BJ (cell line): Measurements from ENCODE around the gene RHOF. TPM values are rescaled to one million over a fixed set of nuclear protein-coding genes. Genes with fewer than 3 reads are reported as not detected.
"Not testable (repeated sequence)": the region's sequence is repeated elsewhere in the genome, so short reads cannot be mapped to it uniquely, and the experiment has no call there.

Experiments used
- CTCF ChIA-PET: fragments of 350-600 bp; formaldehyde crosslinking; extraction: SDS; loops from one replicate; lab custom pipeline; 2021; ENCODE audit warnings: antibody characterized with exemption, inconsistent platforms; lab: Yijun Ruan, JAX
- POLR2A ChIA-PET: fragments of 300-600 bp; sonication (Branson Sonifier 250); formaldehyde crosslinking; extraction: SDS; loops from one replicate; lab custom pipeline; 2021; ENCODE audit warnings: antibody characterized with exemption; lab: Charles Lee
- DNase-seq: peaks from one replicate; pipeline ENCODE4 v3.0.0-alpha.2; 2011; ENCODE audit warnings: low read depth
- H3K27me3 ChIP-seq: 2 replicates; pipeline ENCODE4 v1.6.0; 2011; ENCODE audit warnings: low read length; ENCODE audit not compliant: control insufficient read depth, insufficient read depth
- H3K36me3 ChIP-seq: 2 replicates; pipeline ENCODE4 v1.5.1; 2011; ENCODE audit warnings: low read length; ENCODE audit not compliant: control insufficient read depth, insufficient read depth
- H3K4me3 ChIP-seq: 2 replicates; pipeline ENCODE4 v1.5.1; 2011; ENCODE audit warnings: low read depth, mild to moderate bottlenecking, control low read depth, low read length
- polyA plus RNA-seq: library from polyadenylated mRNA; depleted of rRNA; stranded (reverse); fragments of >200 nt; gene quantifications from 2 replicates; pipeline ENCODE4 v1.2.3, GENCODE V29; 2011
- TF ChIP-seq, protein P1 (sequence below): IDR thresholded peaks from 2 replicates; pipeline ENCODE4 v1.5.1; 2011; ENCODE audit warnings: low read depth, mild to moderate bottlenecking, control low read depth, inconsistent platforms, low read length, moderate library complexity; ENCODE audit not compliant: insufficient read depth

Gene RHOF
- polyA plus RNA-seq, 1 experiment, result 3.0 TPM

DNA sequence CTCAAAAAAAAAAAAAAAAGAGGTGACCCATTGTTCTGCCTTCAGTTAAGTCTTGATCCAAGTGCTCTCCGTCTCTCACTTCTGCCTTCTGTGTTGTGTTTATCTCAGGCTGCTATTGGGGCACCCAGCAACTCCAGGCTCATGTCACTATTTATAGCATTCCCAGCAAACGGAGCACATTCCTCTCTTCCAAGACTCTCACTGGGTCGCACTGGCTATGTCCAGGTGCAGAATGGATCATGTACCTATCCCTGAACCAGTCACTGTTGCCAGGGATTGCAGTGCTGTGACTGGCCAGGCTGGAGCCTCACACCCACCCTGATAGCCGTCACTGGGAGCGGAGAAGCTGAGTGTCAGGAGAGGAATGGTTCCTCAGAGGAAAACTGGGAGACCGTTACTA, 31.2 kb downstream of the RHOF start:
- Histone ChIP-seq H3K36me3 (peaks cover 1% of the 10 kb centered on the region; the same call in 1 of the 2 replicates), H3K4me3 (no peak overlapping the region), H3K27me3 (no peaks in the 10 kb centered on the region)
- DNase-seq, result no peak
- ChIA-PET POLR2A (interaction anchor here (0.5 kb wide), 1 partner anchor 1561 kb away, joined by 3 read pairs; the partner anchor contains the start of gene RPLP0), CTCF (interaction anchor here (1.3 to 1.8 kb wide), 2 partner anchors 9 to 32 kb away, joined by 4 to 6 read pairs; no protein-coding TSS in a partner anchor)
- TF ChIP-seq, protein P1, sequence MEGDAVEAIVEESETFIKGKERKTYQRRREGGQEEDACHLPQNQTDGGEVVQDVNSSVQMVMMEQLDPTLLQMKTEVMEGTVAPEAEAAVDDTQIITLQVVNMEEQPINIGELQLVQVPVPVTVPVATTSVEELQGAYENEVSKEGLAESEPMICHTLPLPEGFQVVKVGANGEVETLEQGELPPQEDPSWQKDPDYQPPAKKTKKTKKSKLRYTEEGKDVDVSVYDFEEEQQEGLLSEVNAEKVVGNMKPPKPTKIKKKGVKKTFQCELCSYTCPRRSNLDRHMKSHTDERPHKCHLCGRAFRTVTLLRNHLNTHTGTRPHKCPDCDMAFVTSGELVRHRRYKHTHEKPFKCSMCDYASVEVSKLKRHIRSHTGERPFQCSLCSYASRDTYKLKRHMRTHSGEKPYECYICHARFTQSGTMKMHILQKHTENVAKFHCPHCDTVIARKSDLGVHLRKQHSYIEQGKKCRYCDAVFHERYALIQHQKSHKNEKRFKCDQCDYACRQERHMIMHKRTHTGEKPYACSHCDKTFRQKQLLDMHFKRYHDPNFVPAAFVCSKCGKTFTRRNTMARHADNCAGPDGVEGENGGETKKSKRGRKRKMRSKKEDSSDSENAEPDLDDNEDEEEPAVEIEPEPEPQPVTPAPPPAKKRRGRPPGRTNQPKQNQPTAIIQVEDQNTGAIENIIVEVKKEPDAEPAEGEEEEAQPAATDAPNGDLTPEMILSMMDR, result no peak

DNA sequence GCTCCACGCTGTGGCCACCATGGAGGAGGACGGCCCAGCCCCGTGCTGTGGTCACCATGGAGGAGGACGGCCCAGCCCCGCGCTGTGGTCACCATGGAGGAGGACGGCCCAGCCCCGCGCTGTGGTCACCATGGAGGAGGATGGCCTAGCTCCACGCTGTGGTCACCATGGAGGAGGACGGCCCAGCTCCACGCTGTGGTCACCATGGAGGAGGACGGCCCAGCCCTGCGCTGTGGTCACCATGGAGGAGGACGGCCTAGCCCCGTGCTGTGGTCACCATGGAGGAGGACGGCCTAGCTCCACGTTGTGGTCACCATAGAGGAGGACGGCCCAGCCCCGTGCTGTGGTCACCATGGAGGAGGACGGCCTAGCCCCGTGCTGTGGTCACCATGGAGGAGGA, 35.0 kb downstream of the RHOF start:
- H3K4me3 ChIP-seq, H3K27me3 ChIP-seq, POLR2A ChIA-PET, H3K36me3 ChIP-seq, DNase-seq: not testable (repeated sequence)
- CTCF ChIA-PET, result interaction anchor here (2.0 kb wide), 1 partner anchor 36 kb away, joined by 10 read pairs; the partner anchor contains the start of gene RHOF

DNA sequence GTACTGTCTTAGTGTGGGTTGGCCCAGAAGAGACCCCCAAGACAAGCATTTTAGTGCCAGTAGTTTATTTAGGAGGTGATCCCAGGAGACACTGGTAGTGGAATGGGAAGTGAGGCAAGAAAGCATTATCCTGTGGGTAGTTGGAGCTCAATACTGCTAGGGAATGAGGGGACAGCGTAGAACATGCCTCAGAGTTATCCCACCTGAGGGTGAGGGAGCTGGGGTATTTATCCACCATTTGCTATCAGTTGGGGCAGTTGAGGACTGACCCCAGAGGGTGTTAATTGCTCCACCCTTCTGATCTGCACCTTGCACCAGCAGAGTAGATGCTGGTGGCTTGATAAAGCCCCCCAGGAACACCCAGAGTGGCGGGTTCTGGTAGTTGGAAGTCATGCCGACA, 37.9 kb downstream of the RHOF start:
- ChIA-PET CTCF (interaction anchor here (0.8 to 1.1 kb wide), 2 partner anchors 10 to 43 kb away, joined by 4 read pairs; partner anchors contain the start of gene TMEM120B), POLR2A (no interaction called here)
- Histone ChIP-seq H3K27me3 (no peaks in the 10 kb centered on the region), H3K4me3 (no peak overlapping the region), H3K36me3 (peaks cover 4% of the 10 kb centered on the region)
- TF ChIP-seq, protein P1, result no peak
- DNase-seq, result no peak

DNA sequence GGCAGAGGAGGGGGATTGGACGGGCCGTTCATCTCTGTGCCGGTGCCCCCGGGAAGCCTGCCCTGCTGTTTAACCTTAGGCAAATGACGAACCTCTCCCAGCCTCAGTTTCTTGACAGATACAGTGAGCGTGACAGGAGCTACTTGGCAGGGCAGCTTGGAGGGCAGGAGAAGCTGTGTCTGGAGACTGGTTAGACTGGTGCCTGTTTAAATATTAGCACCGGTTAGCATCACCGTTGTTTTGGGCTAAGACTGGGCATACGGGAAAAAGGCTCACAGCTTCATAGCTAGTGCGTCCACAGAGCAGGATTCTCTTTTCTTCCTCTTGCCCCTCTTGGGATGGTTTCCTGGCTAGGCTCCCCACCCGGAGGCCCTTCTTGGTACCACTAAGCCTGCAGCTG, 38.7 kb downstream of the RHOF start:
- Histone ChIP-seq H3K4me3 (no peak overlapping the region), H3K36me3 (peaks cover 8% of the 10 kb centered on the region), H3K27me3 (no peaks in the 10 kb centered on the region)
- ChIA-PET CTCF (no interaction called here), POLR2A (no interaction called here)
- DNase-seq, result no peak
- TF ChIP-seq, protein P1, result no peak

DNA sequence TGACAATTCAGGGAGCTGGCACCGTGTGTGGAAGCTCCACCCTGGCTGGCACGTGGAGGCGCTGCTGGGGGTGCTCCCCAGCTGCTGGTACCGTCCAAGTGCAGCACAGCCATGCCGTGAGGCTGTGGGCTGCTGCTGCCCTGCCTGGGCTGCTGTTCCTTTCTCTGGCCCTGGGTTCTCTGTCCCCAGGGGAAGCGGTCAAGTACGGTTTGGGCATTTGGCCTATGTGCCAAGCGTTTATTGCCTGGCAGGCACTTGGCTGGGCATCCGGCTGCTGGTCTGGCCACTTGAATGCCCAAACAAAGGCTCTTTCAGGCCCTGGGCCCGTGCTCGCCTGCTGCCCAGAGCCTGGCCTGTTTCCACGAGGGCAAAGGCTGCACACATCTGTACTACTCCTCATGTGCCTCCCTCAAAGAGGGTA, 39.6 kb downstream of the RHOF start:
- no peaks in the 10 kb centered on the region for H3K27me3 ChIP-seq
- no peak for DNase-seq
- peaks cover 8% of the 10 kb centered on the region for H3K36me3 ChIP-seq
- ChIA-PET CTCF (interaction anchor here (1.0 to 1.1 kb wide), 2 partner anchors 8 to 40 kb away, joined by 3 to 4 read pairs; partner anchors contain the start of gene RHOF), POLR2A (interaction anchor here (0.5 kb wide), 1 partner anchor 217 kb away, joined by 7 read pairs; no protein-coding TSS in a partner anchor)
- TF ChIP-seq, protein P1, result no peak
- H3K4me3 ChIP-seq, result no peak overlapping the region
